Embryonic facial prominence (tissue), 1 donor: ENCODE data around the gene FXN.
"Not testable (repeated sequence)": the region's sequence is repeated elsewhere in the genome, so short reads cannot be mapped to it uniquely, and the experiment has no call there.

Experiments
- DNase-seq: peaks from one replicate; pipeline ENCODE4 v3.0.0-alpha.2; 2016; ENCODE audit errors: extremely low spot score

The FXN gene

GRCh38 chr9:69066955-69067354, 31.4 kb downstream of the FXN start:
- DNase-seq = no peak

GRCh38 chr9:69070201-69070600, 34.6 kb downstream of the FXN start:
- DNase-seq = no peak

GRCh38 chr9:69071059-69071458, 35.5 kb downstream of the FXN start:
- no peak for DNase-seq

GRCh38 chr9:69073103-69073502, 37.6 kb downstream of the FXN start:
- no peak for DNase-seq

- no peak for DNase-seq
Measured at GRCh38 chr9:69074801-69075200, 39.2 kb downstream of the FXN start.

- DNase-seq = no peak
Measured at GRCh38 chr9:69076550-69076949, 41.0 kb downstream of the FXN start.

- no peak for DNase-seq
Measured at GRCh38 chr9:69078069-69078468, 42.5 kb downstream of the FXN start.

- DNase-seq = peak; percentile 46
Measured at GRCh38 chr9:69078581-69078980, 43.0 kb downstream of the FXN start.

GRCh38 chr9:69079186-69079585, 43.6 kb downstream of the FXN start:
- DNase-seq = no peak

- no peak for DNase-seq
Measured at GRCh38 chr9:69081261-69081660, 45.7 kb downstream of the FXN start.

GRCh38 chr9:69083321-69083720, 47.8 kb downstream of the FXN start:
- DNase-seq = no peak

GRCh38 chr9:69085569-69086283, 50.2 kb downstream of the FXN start:
- DNase-seq = no peak

GRCh38 chr9:69086312-69086711, 50.8 kb downstream of the FXN start:
- no peak for DNase-seq

- no peak for DNase-seq
Measured at GRCh38 chr9:69086769-69087168, 51.2 kb downstream of the FXN start.

GRCh38 chr9:69089082-69089481, 53.5 kb downstream of the FXN start:
- DNase-seq = no peak

GRCh38 chr9:69089491-69089890, 53.9 kb downstream of the FXN start:
- DNase-seq = no peak

GRCh38 chr9:69090140-69090750, 54.7 kb downstream of the FXN start:
- DNase-seq = no peak

- no peak for DNase-seq
Measured at GRCh38 chr9:69090946-69091345, 55.4 kb downstream of the FXN start.

- DNase-seq = no peak
Measured at GRCh38 chr9:69093471-69094103, 58.0 kb downstream of the FXN start.

GRCh38 chr9:69094361-69095135, 59.0 kb downstream of the FXN start:
- not testable (repeated sequence) for DNase-seq

GRCh38 chr9:69097064-69097463, 61.5 kb downstream of the FXN start:
- no peak for DNase-seq

GRCh38 chr9:69097923-69098593, 62.5 kb downstream of the FXN start:
- no peak for DNase-seq
